ENCODE measurements around the gene PEX16.
A peak's percentile ranks its signal among the peaks of the same experiment; 100 is the strongest.

The PEX16 gene

GRCh38 chr11:45896422-45896984 lies 21.2 kb downstream of the PEX16 start:
- no peak for DNase-seq

- DNase-seq: no peak
Observed at GRCh38 chr11:45895553-45896259, 22.0 kb downstream of the PEX16 start.

GRCh38 chr11:45894555-45895247 lies 23.0 kb downstream of the PEX16 start:
- DNase-seq: no peak

GRCh38 chr11:45892856-45893255 lies 24.8 kb downstream of the PEX16 start:
- no peak for DNase-seq

GRCh38 chr11:45890886-45891550 lies 26.7 kb downstream of the PEX16 start:
- no peak for DNase-seq

- DNase-seq: no peak
Observed at GRCh38 chr11:45889966-45890365, 27.7 kb downstream of the PEX16 start.

- DNase-seq: no peak
Observed at GRCh38 chr11:45889555-45889954, 28.1 kb downstream of the PEX16 start.

GRCh38 chr11:45887587-45887986 lies 30.1 kb downstream of the PEX16 start:
- no peak for DNase-seq

GRCh38 chr11:45886816-45887520 lies 30.7 kb downstream of the PEX16 start:
- no peak for DNase-seq

GRCh38 chr11:45885921-45886721 lies 31.6 kb downstream of the PEX16 start:
- DNase-seq: no peak

- DNase-seq: peak; percentile 71
Observed at GRCh38 chr11:45885274-45885920, 32.3 kb downstream of the PEX16 start, which contains the start of gene MAPK8IP1. Gene MAPK8IP1 (plus strand): TSS chr11:45885651. CDS start chr11:45885821, 170 bp downstream.

GRCh38 chr11:45884596-45885185 lies 33.0 kb downstream of the PEX16 start:
- DNase-seq: no peak

GRCh38 chr11:45881708-45882368 lies 35.8 kb downstream of the PEX16 start:
- no peak for DNase-seq

GRCh38 chr11:45880772-45881570 lies 36.7 kb downstream of the PEX16 start:
- no peak for DNase-seq

- no peak for DNase-seq
Observed at GRCh38 chr11:45879803-45880686, 37.6 kb downstream of the PEX16 start.

GRCh38 chr11:45877845-45878244 lies 39.8 kb downstream of the PEX16 start:
- DNase-seq: no peak

GRCh38 chr11:45877221-45877620 lies 40.5 kb downstream of the PEX16 start:
- no peak for DNase-seq

- no peak for DNase-seq
Observed at GRCh38 chr11:45876401-45876800, 41.3 kb downstream of the PEX16 start.

All from stimulated activated CD8-positive, alpha-beta memory T cell treated with anti-CD3 and anti-CD28 coated beads, Interleukin-4, amount 100 ng/mL, for 48 hours (primary cell).